Measurements from ENCODE around the gene GPATCH8. TPM values are rescaled to one million over a fixed set of nuclear protein-coding genes. Genes with fewer than 3 reads are reported as not detected.

GPATCH8 gene
- total RNA-seq, 3 donors from 2014 or later (not counting 1 experiment from before 2014, with no cell fraction given) = 104 to 111 (median 109) TPM

DNA sequence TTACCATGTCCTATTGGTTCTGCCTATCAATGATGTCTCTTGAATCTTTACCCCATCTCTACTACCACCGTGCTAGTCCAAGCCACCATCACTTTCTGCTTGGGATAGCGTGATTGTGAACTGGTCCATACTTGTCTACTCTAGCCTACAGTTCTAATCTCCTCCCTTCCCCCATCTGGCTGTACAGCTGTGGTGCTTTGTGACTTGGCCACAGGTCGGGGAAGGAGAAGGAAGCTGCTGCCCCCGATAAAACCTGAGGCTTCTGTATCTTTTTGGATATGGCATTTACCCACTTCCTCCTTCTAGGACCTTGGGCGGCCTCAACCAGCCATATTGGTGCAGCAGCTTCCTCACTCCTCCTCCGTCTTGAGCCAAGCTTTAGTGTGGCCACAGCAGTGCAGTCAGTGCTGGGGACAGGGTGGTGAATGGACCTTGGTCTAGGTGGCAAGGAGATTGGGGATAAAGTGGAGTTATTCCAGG lies 113.4 kb downstream of the GPATCH8 start:
- H3K9me3 Mint-ChIP-seq = no peaks in the 10 kb centered on the region
- intact Hi-C loops (cut with micrococcal nuclease) = no loop called here
- no peak overlapping the region for H3K4me3 Mint-ChIP-seq
- H3K36me3 Mint-ChIP-seq = no peaks in the 10 kb centered on the region
- peak overlapping the region in 1 of 2 donors; percentile 41 for H3K27ac Mint-ChIP-seq
- no peak overlapping the region for H3K27ac ChIP-seq (ENCODE audit: low read length)
- H3K4me1 Mint-ChIP-seq = peaks cover 21 to 34% of the 10 kb centered on the region in 2 donors
- ATAC-seq (peak in 1 of 3 donors; percentile 66), DNase-seq (no peak)
- peaks cover 24% of the 10 kb centered on the region for H3K4me1 ChIP-seq (ENCODE audit: control insufficient read depth, insufficient read depth, low read length)
- 11% methylated on average over 6 of the region's 6 CpGs for WGBS (ENCODE audit: insufficient coverage)
- no peaks in the 10 kb centered on the region for H3K27me3 Mint-ChIP-seq (ENCODE audit: low read depth in 2 of 2)
- H3K27me3 ChIP-seq (ENCODE audit: control insufficient read depth, insufficient read depth, low read length) = peaks cover 6% of the 10 kb centered on the region
- TF ChIP-seq, protein P1, sequence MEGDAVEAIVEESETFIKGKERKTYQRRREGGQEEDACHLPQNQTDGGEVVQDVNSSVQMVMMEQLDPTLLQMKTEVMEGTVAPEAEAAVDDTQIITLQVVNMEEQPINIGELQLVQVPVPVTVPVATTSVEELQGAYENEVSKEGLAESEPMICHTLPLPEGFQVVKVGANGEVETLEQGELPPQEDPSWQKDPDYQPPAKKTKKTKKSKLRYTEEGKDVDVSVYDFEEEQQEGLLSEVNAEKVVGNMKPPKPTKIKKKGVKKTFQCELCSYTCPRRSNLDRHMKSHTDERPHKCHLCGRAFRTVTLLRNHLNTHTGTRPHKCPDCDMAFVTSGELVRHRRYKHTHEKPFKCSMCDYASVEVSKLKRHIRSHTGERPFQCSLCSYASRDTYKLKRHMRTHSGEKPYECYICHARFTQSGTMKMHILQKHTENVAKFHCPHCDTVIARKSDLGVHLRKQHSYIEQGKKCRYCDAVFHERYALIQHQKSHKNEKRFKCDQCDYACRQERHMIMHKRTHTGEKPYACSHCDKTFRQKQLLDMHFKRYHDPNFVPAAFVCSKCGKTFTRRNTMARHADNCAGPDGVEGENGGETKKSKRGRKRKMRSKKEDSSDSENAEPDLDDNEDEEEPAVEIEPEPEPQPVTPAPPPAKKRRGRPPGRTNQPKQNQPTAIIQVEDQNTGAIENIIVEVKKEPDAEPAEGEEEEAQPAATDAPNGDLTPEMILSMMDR (IDR thresholded peaks at IDR 0.05) = no peak
- H3K4me3 ChIP-seq (ENCODE audit: low read length) = no peak overlapping the region
- H3K9me3 ChIP-seq (ENCODE audit: control insufficient read depth, insufficient read depth, low read length) = no peaks in the 10 kb centered on the region
- no peaks in the 10 kb centered on the region for H3K36me3 ChIP-seq (ENCODE audit: control insufficient read depth, insufficient read depth, low read length)

DNA sequence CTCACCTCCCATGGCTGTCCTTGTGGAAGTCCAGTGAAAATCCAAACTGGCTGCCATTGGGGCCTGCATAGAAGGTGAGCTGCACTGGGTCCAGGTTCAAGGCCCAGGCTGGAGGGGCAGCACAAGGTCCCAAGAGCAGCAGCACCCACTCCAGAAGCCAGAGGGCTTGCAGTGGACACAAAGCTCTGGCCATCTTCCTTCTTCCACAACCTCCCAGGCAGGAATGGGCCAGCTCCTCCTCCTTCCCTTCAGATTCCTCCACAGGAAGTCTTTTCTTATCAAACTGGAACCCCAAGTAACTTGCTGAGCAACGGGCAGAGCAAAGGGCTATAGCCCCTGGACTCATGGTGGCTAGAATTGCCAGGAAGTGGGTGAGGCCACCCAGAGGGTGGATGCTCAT lies 113.9 kb downstream of the GPATCH8 start, which contains the start of gene ITGA2B:
TSS of gene ITGA2B (minus strand) at position 369 of the 400 bp plus-strand sequence. CDS start at position 193, 176 bp downstream.
- no peaks in the 10 kb centered on the region for H3K9me3 Mint-ChIP-seq
- TF ChIP-seq, protein P1 (IDR thresholded peaks at IDR 0.05) = no peak
- no peaks in the 10 kb centered on the region for H3K36me3 Mint-ChIP-seq
- ATAC-seq (peak in 1 of 3 donors; percentile 22), DNase-seq (no peak)
- Histone ChIP-seq H3K27ac (ENCODE audit: low read length) (no peak within 1 kb of the TSS), H3K9me3 (ENCODE audit: control insufficient read depth, insufficient read depth, low read length) (no peaks in the 10 kb centered on the region), H3K4me3 (ENCODE audit: low read length) (no peak within 1 kb of the TSS), H3K4me1 (ENCODE audit: control insufficient read depth, insufficient read depth, low read length) (peaks cover 26% of the 10 kb centered on the region), H3K27me3 (ENCODE audit: control insufficient read depth, insufficient read depth, low read length) (peaks cover 6% of the 10 kb centered on the region), H3K36me3 (ENCODE audit: control insufficient read depth, insufficient read depth, low read length) (no peaks in the 10 kb centered on the region)
- no peaks in the 10 kb centered on the region for H3K27me3 Mint-ChIP-seq (ENCODE audit: low read depth in 2 of 2)
- intact Hi-C loops (cut with micrococcal nuclease) = no loop called here
- WGBS (ENCODE audit: insufficient coverage) = 14% methylated on average over 1 of the region's 1 CpG
- no peak within 1 kb of the TSS for H3K4me3 Mint-ChIP-seq
- H3K27ac Mint-ChIP-seq = peak within 1 kb of the TSS in 1 of 2 donors; percentile 41
- H3K4me1 Mint-ChIP-seq = peaks cover 21 to 33% of the 10 kb centered on the region in 2 donors

DNA sequence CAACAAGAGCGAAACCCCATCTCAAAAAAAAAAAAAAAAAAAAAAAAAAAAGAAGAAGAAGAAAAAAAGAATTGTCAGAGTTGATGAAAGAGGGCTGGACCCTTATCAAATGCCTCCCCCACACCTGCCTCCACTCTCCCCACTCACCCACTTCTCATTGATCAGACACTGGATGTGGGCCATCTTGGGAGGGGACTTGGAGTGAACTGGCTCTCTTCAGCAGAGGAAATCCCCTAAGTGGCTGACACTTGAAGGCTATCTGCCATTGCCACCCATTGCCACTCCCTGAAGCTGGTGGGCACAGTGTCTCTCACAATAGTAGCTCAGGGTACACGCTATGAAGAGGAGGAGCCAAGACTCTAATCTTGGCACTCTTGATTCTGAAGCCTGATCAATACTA lies 115.4 kb downstream of the GPATCH8 start:
- intact Hi-C loops (cut with micrococcal nuclease) = no loop called here
- ATAC-seq = no peak
- no peak overlapping the region for H3K4me3 Mint-ChIP-seq

More for the DNA sequence above, 115.4 kb downstream of the GPATCH8 start:
- H3K27ac Mint-ChIP-seq = no peak overlapping the region
- peaks cover 21 to 33% of the 10 kb centered on the region in 2 donors for H3K4me1 Mint-ChIP-seq
- no peaks in the 10 kb centered on the region for H3K9me3 ChIP-seq (ENCODE audit: control insufficient read depth, insufficient read depth, low read length)
- no peaks in the 10 kb centered on the region for H3K9me3 Mint-ChIP-seq
- no peak overlapping the region for H3K4me3 ChIP-seq (ENCODE audit: low read length)
- 64% methylated on average over 1 of the region's 2 CpGs for WGBS (ENCODE audit: insufficient coverage)
- peaks cover 6% of the 10 kb centered on the region for H3K27me3 ChIP-seq (ENCODE audit: control insufficient read depth, insufficient read depth, low read length)
- no peaks in the 10 kb centered on the region for H3K36me3 ChIP-seq (ENCODE audit: control insufficient read depth, insufficient read depth, low read length)
- no peaks in the 10 kb centered on the region for H3K27me3 Mint-ChIP-seq (ENCODE audit: low read depth in 2 of 2)
- no peak for DNase-seq
- H3K36me3 Mint-ChIP-seq = no peaks in the 10 kb centered on the region
- H3K27ac ChIP-seq (ENCODE audit: low read length) = no peak overlapping the region
- peaks cover 26% of the 10 kb centered on the region for H3K4me1 ChIP-seq (ENCODE audit: control insufficient read depth, insufficient read depth, low read length)
- TF ChIP-seq, protein P1 (IDR thresholded peaks at IDR 0.05) = no peak

Data from natural killer cell (primary cell).